MM.1S (cell line): Measurements from ENCODE around the gene DFFB.

Source experiments
- EZH2phosphoT487 ChIP-seq: fragments of 300-600 bp; sonication (generic); IDR thresholded peaks from 2 replicates; pipeline ENCODE4 v1.6.1; 2018; ENCODE audit warnings: antibody characterized with exemption, low read length
- TF ChIP-seq, protein P1 (sequence below): fragments of 300-600 bp; sonication (generic); IDR thresholded peaks from 2 replicates; pipeline ENCODE4 v1.5.1; 2016; ENCODE audit warnings: antibody characterized with exemption, low read length, mixed read lengths

DNA sequence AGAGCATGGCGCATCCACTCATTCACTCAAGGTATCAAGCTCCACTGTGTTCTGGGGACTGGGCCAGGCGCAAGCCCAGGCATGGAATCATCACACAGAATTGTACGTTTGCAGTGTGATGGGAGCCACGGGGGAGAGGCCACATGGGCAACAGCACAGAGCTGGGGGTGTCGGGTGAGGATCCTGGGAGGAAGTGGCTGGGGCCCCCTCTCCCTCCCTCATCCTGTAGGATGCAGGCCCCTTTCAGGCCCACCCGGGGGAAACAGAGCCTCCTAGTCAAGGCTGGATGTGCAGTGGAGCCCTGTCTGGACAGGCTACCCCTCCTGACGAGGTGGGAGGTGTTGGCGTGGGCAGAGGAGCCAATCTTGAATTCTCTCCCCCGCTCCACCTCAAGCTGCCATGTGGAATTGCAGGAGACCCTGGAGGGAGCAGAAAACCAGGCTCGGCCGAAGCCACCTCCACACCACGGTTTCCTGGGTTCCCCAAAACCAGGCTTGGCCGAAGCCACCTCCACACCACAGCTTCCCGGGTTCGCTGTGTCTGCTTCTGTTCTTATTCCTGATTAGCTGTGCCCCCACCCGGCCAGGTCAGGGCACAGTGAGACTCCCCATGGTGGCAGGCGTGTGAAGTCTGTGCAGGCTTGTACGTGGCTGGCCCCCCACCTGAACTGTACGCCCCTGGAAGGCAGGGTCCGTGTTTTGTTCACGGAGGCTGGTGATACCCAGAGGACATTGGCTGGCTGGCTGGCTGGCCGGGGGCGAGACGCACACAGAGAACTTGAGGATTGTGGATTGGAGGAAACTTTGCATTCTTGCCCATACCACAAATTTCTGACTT, 46.9 kb downstream of the DFFB start:
- TF ChIP-seq, protein P1, sequence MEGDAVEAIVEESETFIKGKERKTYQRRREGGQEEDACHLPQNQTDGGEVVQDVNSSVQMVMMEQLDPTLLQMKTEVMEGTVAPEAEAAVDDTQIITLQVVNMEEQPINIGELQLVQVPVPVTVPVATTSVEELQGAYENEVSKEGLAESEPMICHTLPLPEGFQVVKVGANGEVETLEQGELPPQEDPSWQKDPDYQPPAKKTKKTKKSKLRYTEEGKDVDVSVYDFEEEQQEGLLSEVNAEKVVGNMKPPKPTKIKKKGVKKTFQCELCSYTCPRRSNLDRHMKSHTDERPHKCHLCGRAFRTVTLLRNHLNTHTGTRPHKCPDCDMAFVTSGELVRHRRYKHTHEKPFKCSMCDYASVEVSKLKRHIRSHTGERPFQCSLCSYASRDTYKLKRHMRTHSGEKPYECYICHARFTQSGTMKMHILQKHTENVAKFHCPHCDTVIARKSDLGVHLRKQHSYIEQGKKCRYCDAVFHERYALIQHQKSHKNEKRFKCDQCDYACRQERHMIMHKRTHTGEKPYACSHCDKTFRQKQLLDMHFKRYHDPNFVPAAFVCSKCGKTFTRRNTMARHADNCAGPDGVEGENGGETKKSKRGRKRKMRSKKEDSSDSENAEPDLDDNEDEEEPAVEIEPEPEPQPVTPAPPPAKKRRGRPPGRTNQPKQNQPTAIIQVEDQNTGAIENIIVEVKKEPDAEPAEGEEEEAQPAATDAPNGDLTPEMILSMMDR, result no peak
- no peak for TF ChIP-seq EZH2phosphoT487
